Mucosa of rectum (tissue), 2 donors: ENCODE measurements around the gene HES2.

Source experiments
- H3K27ac ChIP-seq, 2 donors: one replicate each; pipeline ENCODE4 v1.7.0; 2013; ENCODE audit warnings: inconsistent platforms in 2 of 2, low read depth in 2 of 2, low read length in 2 of 2
- H3K27me3 ChIP-seq, 2 donors: one replicate each; pipeline ENCODE4 v1.7.0; 2013; ENCODE audit warnings: low read length in 2 of 2; ENCODE audit not compliant: control insufficient read depth in 2 of 2, insufficient read depth in 2 of 2
- H3K36me3 ChIP-seq, 2 donors: one replicate each; pipeline ENCODE4 v1.7.0; 2013; ENCODE audit warnings: low read length in 2 of 2; ENCODE audit not compliant: control insufficient read depth in 2 of 2, insufficient read depth in 2 of 2
- H3K4me1 ChIP-seq, 2 donors: one replicate each; pipeline ENCODE4 v1.7.0; 2013; ENCODE audit warnings: low read length in 2 of 2, mild to moderate bottlenecking in 1 of 2; ENCODE audit not compliant: control insufficient read depth in 2 of 2, insufficient read depth in 2 of 2
- H3K4me3 ChIP-seq, 2 donors: one replicate each; pipeline ENCODE4 v1.7.0; 2013; ENCODE audit warnings: low read length in 2 of 2
- H3K9ac ChIP-seq, 2 donors: one replicate each; pipeline ENCODE4 v1.7.0; 2013; ENCODE audit warnings: low read length in 2 of 2, low read depth in 1 of 2, mild to moderate bottlenecking in 1 of 2
- H3K9me3 ChIP-seq, 2 donors: one replicate each; pipeline ENCODE4 v1.7.0; 2013; ENCODE audit warnings: low read length in 2 of 2; ENCODE audit not compliant: control insufficient read depth in 2 of 2
- donor health status: healthy.
- donor health status: Normal muscosa, but diverticular disease.

Gene HES2

DNA sequence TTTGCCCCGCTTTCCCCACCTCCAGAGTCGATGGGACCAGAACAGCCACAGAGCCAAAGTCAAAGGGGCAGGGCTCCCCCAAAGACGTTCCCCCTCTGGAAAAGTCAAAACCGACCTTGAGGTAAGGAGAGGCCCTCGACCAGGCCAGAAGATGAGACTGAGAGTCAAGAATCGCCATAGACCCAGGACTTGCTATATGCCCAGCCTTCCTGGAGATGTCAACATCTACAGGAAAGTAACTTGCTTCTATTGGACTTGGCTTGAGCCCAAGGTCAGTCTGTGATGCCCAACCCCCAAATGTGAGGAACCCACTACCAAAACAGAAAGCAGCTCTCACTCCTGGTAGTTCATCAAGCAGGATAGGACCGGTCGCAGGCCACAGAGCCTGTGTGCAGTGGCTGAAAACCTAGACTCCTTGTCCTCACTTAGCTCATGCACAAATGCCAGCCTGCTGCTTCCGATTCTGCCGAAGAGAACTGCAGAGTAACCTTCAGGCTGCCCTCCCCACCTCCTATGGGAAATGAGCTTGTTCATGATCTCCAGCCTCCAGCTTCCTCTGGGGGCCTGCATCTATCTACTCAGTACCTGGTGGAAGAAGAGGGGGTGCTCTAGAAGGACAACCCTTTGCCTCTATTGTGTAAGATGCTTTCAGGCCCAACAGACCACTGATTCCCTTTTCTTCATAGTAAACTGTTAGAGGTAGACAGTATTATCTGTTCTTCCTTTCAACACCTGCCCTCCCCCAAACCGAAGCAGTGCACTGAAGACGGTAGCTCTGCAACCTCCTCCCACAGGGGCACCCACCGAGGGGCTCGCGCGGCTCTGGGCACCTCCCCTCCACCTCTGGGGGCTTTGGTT, 27.5 kb downstream of the HES2 start:
- H3K4me3 ChIP-seq: peak overlapping the region; percentile 62 to 70
- H3K27me3 ChIP-seq: no peaks in the 10 kb centered on the region
- H3K36me3 ChIP-seq: no peaks in the 10 kb centered on the region
- no peaks in the 10 kb centered on the region for H3K9me3 ChIP-seq
- H3K9ac ChIP-seq: peak overlapping the region; percentile 15 to 64
- H3K4me1 ChIP-seq: peaks cover 17 to 18% of the 10 kb centered on the region in 2 donors
- H3K27ac ChIP-seq: peak overlapping the region; percentile 95 to 98

DNA sequence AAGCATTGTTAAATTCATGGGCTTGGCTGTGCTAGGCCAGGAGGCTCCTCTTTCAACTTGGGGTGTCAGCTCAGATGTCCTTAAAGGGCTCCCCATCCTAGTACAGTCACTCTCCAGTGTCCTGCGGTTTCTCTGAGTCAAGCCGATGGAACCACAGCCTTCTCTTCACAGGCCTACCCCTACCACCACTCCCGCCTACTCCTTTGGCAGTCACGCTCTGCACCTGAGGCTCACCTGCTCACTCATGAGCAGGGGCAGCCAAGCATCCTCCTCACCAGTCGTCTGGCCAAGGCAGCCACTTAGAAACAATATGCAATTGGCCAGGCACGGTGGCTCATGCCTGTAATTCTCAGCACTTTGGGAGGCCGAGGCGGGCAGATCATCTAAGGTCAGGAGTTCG, 29.7 kb downstream of the HES2 start:
- Histone ChIP-seq H3K4me3 (no peak overlapping the region), H3K9ac (no peak overlapping the region), H3K36me3 (no peaks in the 10 kb centered on the region), H3K9me3 (no peaks in the 10 kb centered on the region), H3K4me1 (peaks cover 17 to 25% of the 10 kb centered on the region in 2 donors), H3K27me3 (no peaks in the 10 kb centered on the region), H3K27ac (no peak overlapping the region)

- H3K4me3 ChIP-seq: no peak overlapping the region
- no peaks in the 10 kb centered on the region for H3K9me3 ChIP-seq
- H3K27me3 ChIP-seq: no peaks in the 10 kb centered on the region
- H3K4me1 ChIP-seq: peaks cover under 1 to 8% of the 10 kb centered on the region in 2 donors
- H3K9ac ChIP-seq: no peak overlapping the region
- H3K36me3 ChIP-seq: no peaks in the 10 kb centered on the region
- peak overlapping the region; percentile 27 to 48 for H3K27ac ChIP-seq
Observed at GRCh38 chr1:6386371-6386949, 33.3 kb downstream of the HES2 start.

DNA sequence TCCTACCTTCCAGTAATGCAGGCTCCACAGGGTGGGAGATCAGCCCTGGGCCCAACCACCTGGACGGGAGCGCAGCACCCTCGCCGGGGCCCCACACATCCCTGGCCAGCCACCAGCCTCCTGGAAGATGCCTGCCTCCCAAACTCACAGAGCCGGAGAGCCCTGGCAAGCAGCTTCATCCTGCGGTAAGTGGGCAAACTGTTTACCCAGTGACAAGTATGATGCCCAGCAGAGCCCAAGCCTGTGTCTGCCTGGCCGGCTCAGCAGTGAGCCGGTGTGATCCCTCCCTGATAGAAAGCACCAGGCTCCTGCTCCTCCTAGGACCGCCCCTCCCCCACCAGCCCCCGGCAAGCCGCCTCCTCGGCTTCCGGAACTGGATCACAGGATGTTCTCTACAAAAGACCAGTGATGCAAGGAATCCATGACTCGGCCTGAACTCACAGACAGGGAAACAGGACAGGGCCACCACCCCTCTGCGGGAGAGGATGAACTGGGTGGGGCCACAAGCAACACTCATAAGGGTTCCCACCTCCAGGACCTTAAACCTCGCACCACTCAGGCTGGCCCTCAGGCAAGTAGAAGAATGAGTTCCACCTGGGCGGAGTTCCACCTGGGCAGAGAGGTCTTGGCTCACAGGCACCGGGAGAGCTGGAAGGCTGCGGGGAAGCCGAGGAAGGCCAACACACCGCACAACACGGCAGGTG, 34.1 kb downstream of the HES2 start:
- H3K9me3 ChIP-seq: no peaks in the 10 kb centered on the region
- H3K27me3 ChIP-seq: no peaks in the 10 kb centered on the region
- H3K36me3 ChIP-seq: no peaks in the 10 kb centered on the region
- peak overlapping the region; percentile 27 to 48 for H3K27ac ChIP-seq
- H3K9ac ChIP-seq: no peak overlapping the region
- peaks cover 0 to 7% of the 10 kb centered on the region in 2 donors for H3K4me1 ChIP-seq
- H3K4me3 ChIP-seq: no peak overlapping the region

GRCh38 chr1:6384962-6385361, 34.8 kb downstream of the HES2 start:
- Histone ChIP-seq H3K4me3 (no peak overlapping the region), H3K27ac (peak overlapping the region in 1 of 2 donors; percentile 21), H3K9me3 (no peaks in the 10 kb centered on the region), H3K36me3 (no peaks in the 10 kb centered on the region), H3K9ac (no peak overlapping the region), H3K4me1 (peaks cover 0 to 7% of the 10 kb centered on the region in 2 donors), H3K27me3 (no peaks in the 10 kb centered on the region)

DNA sequence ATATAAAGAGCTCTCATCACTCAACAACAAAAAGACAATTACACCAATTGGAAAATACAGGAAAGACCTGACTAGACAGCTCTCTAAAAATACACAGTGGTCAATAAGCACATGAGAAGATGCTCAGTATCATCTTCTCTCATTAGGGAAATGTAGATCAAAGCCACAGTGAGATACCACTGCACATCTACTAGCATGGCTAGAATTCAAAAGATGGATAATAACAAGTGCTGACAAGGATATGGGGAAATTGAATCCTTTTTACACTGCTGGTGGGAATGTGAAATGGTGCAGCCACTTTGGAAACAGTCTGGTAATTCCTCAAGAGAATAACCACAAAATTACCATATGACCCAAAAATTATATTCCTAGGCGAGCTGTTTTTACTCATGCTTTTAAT, 35.6 kb downstream of the HES2 start:
- H3K36me3 ChIP-seq: no peaks in the 10 kb centered on the region
- H3K27ac ChIP-seq: no peak overlapping the region
- H3K4me3 ChIP-seq: no peak overlapping the region
- H3K9me3 ChIP-seq: no peaks in the 10 kb centered on the region
- peaks cover 0 to 7% of the 10 kb centered on the region in 2 donors for H3K4me1 ChIP-seq
- H3K27me3 ChIP-seq: no peaks in the 10 kb centered on the region
- no peak overlapping the region for H3K9ac ChIP-seq

GRCh38 chr1:6380037-6380436, 39.7 kb downstream of the HES2 start:
- Histone ChIP-seq H3K27ac (no peak overlapping the region), H3K27me3 (no peaks in the 10 kb centered on the region), H3K4me1 (no peaks in the 10 kb centered on the region), H3K9me3 (no peaks in the 10 kb centered on the region), H3K36me3 (no peaks in the 10 kb centered on the region), H3K9ac (no peak overlapping the region), H3K4me3 (no peak overlapping the region)

DNA sequence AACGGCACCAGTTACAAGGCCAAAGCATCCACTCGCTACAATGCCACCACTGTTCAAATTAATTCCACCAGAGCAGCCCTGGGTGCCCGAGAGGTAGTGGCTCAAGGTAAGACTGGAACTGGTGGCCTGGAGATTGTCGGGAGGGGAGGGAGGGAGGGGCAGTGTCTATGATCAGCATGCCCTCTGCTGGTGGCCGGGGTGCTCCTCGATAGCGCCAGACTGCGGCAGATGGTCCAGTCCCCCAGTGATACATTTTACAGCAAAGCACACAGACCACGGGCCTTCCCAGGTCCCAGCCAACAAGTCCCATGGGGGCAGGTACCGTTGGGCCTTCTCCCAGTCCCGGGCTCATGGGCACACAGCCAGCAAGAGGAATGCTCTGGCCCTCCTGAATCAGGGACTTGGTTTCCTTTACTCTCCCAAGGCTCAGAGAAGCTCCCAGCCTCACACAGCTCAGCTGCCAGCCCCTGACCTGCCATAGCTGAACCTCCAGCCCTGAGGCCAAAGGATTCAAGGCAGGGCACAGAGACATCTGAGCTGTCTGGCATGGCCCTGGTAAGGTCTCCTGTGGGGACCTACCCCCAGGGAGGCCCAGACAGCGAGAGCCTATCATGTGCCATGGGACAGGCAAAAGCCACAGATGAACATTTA, 41.5 kb downstream of the HES2 start:
- Histone ChIP-seq H3K4me3 (no peak overlapping the region), H3K9ac (no peak overlapping the region), H3K4me1 (peaks cover 2 to 6% of the 10 kb centered on the region in 2 donors), H3K27me3 (no peaks in the 10 kb centered on the region), H3K36me3 (no peaks in the 10 kb centered on the region), H3K9me3 (no peaks in the 10 kb centered on the region), H3K27ac (no peak overlapping the region)

DNA sequence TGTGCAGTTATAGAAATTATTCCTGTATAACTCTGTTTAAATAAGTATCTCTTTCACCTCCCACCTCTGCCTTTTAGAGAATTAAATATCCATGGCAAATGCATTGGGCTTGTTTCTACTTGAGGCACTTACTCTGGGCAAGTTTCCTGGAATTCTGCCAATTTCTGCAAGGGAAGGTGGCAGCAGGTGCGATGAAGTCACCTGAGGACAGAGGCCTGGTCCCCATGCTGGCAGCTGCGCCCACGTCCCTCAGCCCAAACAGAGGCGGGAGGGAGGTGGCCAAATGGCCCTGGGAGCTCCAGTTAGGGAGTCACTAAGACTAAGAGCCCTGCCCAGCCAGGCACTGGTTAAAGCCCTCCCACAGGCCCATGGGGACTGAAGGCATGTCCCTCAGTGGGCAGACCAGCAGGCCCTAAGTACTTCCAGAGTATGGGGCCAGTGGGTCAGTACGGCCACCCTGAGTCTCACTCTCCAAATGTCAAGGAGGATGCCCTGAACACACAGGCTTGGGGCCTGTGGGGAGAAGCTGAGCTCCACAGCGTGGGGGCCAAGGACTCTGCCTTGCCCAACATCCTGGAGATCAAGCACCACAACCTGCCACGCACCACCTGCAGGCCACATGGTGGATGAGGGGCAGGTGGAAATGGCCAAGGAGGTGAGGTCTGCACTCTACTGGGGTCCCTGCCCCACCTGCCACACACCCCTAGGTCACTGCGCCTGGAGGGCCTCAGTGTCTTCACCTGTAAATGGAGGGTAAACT, 45.6 kb downstream of the HES2 start:
- H3K4me3 ChIP-seq: no peak overlapping the region
- no peaks in the 10 kb centered on the region for H3K36me3 ChIP-seq
- H3K9ac ChIP-seq: no peak overlapping the region

More for the DNA sequence above, 45.6 kb downstream of the HES2 start:
- Histone ChIP-seq H3K27me3 (no peaks in the 10 kb centered on the region), H3K4me1 (peaks cover 2 to 6% of the 10 kb centered on the region in 2 donors), H3K9me3 (no peaks in the 10 kb centered on the region), H3K27ac (no peak overlapping the region)
